Tongue (tissue), 2 donors: ENCODE measurements around the gene RBM25. TPM values are rescaled to one million over a fixed set of nuclear protein-coding genes. Genes with fewer than 3 reads are reported as not detected.
"Not testable (repeated sequence)": the region's sequence is repeated elsewhere in the genome, so short reads cannot be mapped to it uniquely, and the experiment has no call there.

Experiments
- DNase-seq: peaks from one replicate; pipeline ENCODE4 v3.0.0-alpha.2; 2015
- total RNA-seq: library from RNA; depleted of rRNA; stranded (reverse); fragments of >200 nt; gene quantifications from one replicate; pipeline ENCODE4 v1.2.3, GENCODE V29; 2014

Gene RBM25
- 56.6 TPM for total RNA-seq

DNA sequence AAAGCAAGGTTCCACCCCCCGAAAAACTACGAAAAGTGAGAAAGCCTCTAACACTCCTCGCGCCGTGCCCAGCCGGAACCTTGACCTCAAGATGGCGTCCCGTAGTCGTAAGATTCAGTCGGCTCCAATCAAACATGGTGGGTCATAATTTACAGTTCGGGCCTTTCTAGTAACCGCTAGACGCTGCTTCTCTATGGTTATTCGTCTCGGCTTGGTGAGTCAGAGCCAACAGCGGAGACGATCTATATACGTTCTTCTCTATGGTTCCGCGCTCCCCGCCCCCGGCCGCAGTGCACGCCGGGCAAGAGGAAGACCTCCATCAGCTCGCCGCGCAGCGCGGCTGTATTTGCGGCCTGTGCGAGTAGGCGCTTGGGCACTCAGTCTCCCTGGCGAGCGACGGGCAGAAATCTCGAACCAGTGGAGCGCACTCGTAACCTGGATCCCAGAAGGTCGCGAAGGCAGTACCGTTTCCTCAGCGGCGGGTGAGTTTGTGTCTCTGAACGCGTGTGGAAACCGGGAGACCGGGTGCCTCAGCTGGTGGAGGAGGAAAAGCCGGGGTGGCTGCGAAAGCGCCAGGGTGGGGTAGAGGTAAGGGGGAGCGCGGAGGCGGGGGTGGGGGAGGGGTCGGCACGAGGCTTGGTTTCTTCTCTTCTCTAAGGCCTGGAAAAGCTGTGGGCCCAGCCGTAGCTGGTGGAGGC is at the start of gene RBM25:
RBM25 (plus strand) TSS at position 311 of the 698 bp plus-strand sequence. CDS start 13,108 bp downstream, outside the sequence.
- peak; percentile 99 for DNase-seq

DNA sequence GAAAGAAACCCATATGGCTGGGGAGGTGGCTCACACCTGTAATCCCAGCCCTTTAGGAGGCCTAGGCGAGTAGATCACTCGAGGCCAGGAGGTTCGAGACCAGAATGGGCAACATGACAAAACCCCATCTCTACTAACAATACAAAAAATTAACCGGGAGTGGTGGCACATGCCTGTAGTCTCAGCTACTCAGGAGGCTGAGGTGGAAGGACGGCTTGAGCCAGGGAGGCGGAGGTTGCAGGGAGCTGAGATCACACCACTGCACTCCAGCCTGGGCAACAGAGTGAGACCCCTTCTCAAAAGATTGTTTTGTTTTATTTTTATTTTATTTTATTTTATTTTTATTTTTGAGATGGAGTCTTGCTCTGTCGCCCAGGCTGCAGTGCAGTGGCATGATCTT is 47.1 kb upstream of the RBM25 start:
- DNase-seq, result not testable (repeated sequence)

DNA sequence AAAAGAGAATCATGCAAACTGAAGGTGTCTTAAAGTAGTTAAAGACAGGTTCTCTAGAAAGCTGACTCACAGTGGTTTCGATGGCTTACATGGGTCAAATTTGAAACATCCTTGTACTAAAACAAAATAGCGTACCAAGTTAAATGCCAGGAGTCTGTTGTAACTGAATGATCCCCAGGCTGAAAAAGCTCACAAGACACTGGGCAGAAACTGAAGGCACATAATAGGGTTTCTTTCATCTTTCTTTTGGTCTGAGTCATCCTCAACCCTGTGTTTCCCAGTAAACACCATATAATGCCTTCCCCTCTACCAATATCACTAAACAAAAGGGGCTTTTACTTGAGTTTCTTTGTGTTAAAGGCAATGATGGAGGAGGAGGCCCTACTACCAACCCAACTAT is 44.2 kb upstream of the RBM25 start:
- DNase-seq, result no peak

DNA sequence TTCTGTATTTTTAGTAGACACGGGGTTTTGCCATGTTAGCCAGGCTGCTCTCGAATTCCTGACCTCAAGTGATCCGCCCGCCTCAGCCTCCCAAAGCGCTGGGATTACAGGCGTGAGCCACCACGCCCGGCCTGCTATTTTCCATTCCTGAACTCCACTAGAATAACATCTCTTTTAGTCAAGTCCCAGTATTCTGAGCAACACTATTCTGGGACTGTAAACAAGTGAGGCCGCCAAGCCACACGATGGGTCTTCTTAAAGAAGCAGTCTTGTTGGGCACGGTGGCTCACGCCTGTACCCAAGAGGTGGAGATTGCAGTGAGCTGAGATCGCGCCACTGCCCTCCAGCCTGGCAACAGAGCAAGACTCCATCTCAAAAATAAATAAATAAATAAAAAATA is 42.8 kb upstream of the RBM25 start:
- DNase-seq, result not testable (repeated sequence)

DNA sequence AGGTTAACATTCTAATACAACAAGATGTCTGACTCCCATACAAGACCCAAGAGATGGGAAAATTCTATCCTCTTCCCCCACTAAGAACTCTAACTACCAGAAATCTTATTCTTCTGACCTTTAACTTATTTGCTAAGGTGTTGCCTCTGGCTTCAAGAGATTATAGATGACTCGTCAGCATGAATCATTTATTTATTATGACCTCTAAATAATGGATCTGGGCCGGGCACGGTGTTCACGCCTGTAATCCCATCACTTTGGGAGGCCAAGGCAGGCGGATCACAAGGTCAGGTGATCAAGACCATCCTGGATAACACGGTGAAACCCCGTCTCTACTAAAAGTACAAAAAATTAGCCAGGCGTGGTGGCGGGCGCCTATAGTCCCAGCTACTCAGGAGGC is 42.3 kb upstream of the RBM25 start:
- not testable (repeated sequence) for DNase-seq

DNA sequence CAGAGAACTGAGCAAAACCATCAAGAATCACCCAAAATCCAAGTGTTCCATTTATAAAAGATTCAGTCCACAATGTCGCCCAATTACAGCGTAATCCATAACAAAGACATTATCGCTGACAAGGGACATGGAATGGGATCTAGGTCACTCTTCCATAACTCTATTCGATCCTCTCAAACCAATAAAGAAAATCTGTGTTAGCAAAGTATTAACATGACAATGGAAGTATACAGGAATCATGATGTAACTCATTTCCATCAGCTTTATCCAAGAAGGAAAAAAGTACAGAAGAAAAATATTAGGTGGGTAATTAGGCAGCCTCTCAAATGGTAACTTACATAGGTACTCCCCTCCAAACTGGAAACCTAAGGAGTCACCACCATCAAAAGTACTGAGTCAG is 36.3 kb upstream of the RBM25 start:
- DNase-seq, result no peak

DNA sequence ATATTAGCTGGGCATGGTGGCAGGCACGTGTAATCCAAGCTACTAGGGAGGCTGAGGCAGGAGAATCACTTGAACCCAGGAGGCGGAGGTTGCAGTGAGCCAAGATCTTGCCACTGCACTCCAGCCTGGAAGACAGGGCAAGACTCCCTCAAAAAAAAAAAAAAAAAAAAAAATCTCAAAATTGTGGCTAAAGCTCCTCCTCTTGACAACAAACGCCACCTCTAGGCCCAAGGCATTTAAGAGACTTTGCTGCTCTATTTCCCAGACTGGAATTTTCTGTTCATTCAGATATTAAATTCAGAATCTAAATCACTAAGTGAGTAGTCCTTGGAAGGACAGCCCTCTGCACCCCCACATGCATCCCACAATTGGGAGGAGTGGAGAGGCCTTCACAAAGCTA is 32.8 kb upstream of the RBM25 start:
- DNase-seq, result no peak

DNA sequence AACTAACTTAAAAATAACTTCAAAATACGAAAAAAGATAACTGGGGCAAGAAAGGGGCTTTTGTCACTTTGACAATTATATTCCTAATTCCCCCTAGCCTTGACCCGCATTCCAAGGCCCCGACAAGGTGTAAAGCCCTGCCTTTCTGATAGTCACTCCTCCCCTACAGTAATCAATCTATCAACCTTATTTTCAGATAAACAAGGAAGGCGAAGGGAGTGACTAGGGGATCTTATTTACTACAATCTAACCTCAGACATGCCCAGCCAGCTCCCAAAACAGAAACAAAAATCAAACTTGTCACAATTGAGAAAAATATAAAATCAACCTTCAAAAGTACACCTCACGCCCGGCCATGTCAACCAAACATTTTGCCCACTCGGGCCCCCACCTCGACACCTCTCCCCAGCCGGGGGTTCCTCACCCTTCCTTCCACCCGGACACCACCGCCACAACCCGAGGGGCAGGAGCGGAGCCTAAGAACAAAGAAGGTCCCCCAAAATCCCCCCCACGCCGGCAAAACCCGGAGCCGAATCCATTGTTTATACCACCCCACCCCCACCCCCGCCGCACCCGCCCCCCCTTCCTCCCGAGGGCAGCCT is 32.0 kb upstream of the RBM25 start:
- peak; percentile 3 for DNase-seq

DNA sequence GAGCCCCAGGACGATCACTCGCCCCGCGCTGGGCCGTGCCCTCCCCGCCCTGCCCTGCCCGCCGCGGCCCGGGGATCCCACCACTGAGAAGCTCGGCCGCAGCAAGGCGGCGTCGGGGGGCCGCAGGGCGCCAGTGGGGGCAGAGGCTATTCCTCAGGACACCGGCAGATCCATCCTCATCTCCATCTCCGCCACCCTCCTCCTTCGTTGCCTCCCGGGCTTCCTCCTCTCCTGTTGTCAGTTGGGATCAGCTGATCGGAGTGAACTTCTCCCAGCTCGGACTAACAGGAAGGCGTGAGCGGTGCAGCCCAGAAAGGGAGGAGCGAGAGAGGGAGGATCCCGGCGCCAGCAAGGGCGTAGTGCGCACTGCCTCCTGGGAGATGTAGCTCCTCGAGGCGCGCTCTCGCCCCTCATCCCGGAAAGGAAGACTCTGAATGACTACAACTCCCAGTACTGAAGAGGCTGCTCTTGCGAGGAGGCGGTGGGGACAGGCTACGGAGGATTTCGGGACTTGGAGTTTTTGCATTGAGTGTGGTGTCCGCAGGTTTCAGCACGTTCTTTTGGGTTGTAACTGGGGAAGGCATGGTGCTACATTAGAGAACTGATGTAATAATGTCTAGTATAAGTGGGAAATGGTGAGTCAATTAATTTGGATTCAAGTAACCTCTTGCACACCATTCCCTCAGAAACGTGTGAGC is 31.3 kb upstream of the RBM25 start, which contains the start of gene ZFYVE1:
ZFYVE1 (minus strand) TSS at position 262 of the 698 bp plus-strand sequence. CDS start 2,598 bp downstream, outside the sequence.
- peak; percentile 99 for DNase-seq

DNA sequence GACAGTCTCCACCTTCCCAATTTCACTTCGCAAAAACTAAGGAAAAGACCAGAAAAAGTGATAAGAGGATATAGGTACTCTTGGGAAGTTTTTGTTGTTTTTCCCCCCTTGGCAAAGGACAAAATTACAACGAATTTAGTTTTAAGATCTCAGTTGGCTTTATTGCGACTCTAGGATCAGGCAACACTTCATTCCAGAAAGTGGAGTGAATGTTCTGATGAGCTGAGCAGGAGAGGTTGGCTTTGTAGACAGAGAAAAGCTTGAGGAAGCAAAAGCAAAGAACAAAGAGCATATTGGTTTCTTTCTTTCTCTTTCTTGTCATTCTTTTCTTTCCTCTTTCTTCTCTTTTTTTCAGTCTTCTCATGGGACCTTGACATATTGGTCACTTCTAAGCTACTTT is 30.8 kb upstream of the RBM25 start:
- DNase-seq, result no peak

DNA sequence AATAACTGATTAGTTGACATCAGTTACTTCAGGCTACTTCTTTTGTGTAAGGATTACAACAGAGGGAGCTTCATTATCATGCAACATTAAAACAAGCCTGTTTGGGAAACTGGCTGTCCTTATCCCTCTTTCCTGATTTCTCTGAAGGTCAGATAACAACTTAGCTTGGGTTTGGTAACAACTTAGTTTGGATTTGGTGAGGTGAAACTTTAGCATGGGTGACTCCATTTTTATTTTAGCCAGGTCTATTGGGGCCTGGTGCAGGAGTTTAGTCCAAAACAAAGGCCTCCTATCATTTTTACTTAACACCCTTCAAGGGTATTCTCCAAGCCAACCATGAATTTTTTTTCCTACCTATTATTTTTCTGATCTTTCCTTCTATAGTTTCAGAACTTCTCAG is 30.4 kb upstream of the RBM25 start:
- DNase-seq, result no peak

DNA sequence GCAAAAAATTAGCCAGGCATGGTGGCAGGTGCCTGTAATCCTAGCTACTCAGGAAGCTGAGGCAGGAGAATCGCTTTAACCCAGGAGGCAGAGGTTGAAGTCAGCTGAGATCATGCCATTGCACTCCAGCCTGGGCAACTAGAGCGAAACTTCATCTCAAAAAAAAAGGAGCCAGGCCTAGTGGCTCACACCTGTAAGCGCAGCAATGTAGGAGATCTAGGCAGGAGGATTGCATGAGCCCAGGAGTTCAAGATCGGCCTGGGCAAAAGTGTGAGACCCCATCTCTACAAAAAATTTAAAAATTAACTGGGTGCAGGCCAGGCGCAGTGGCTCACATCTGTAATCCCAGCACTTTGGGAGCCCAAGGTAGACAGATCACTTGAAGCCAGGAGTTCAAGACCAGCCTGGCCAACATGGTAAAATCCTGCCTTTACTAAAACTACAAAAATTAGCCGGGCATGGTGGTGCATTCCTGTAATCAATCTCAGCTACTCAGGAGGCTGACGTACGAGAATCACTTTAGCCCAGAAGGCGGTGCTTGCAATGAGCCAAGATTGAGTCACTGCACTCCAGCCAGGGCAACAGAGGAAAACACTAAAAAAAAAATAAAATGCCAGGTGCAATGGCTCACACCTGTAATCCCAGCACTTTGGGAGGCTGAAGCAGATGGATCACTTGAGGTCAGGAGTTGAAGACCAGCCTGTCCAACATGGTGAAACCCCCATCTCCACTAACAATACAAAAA is 21.5 kb upstream of the RBM25 start:
- DNase-seq, result not testable (repeated sequence)

DNA sequence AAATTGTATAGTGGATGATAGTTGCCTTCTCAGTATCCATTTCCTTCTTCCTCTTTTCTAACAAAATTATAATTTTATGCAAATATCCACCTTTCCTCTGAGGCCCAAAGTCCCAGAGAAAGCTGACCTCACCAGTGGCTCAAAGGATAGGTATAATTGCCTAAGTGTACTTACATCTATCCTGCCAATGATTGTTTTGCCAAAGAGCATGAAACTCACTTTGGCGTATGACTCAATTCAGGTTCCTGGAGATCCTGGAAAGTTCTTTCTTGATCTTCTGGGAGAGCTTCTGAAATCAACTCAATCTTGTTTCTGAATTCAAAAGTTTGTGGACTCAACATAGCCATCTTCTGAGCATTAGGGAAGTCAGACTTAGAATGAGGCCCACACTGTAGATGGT is 10.5 kb upstream of the RBM25 start:
- DNase-seq, result no peak

DNA sequence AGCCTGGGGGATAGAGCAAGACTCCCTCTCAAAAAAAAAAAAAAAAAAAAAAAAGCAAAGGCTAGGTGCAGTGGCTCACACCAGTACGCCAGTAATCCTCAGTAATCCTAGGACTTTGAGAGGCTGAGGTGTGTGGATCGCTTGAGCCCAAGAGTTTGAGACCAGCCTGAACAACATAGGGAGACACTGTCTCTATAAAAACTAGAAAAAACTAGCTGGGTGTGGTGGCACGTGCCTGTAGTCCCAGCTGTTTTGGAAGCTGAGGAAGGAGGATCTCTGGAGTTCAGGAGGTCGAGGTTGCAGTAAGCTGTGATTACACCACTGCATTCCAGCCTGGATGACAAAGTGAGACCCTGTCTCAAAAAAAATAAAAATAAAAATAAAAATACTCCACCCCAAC is 8.9 kb upstream of the RBM25 start:
- DNase-seq, result no peak

DNA sequence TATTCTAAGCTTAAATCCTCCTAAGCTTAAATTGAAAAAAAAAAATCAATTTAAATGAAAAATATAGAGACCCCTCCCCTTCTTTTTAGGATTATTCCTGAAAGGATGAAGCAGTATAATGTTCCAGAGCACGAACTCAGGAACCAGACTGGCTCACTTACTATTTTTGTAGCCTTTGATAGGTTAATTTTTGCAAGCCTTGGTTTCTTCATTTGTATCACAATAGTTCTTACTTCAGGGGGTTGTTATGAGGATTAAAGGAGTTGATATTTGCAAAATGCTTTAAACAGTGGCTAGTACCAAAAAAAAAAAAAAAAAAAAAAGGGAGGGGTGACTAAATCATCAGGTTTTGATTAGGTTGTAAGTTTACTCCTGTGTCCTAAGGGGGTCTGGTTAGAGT is 3.1 kb upstream of the RBM25 start:
- no peak for DNase-seq

DNA sequence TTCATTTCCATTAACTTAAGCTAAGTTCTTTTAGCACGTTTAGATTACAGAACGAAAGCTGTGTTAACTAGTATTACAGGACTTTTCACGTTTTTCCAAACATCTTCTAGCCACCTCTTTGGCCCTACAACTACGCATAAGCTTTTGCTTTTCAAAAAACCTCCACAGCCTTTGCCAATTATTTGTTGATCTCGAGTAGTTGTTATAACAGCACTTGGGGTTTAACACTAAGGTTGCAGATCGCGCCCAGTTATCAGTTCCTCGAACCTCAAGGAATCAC is 450 bp upstream of the RBM25 start:
- no peak for DNase-seq

DNA sequence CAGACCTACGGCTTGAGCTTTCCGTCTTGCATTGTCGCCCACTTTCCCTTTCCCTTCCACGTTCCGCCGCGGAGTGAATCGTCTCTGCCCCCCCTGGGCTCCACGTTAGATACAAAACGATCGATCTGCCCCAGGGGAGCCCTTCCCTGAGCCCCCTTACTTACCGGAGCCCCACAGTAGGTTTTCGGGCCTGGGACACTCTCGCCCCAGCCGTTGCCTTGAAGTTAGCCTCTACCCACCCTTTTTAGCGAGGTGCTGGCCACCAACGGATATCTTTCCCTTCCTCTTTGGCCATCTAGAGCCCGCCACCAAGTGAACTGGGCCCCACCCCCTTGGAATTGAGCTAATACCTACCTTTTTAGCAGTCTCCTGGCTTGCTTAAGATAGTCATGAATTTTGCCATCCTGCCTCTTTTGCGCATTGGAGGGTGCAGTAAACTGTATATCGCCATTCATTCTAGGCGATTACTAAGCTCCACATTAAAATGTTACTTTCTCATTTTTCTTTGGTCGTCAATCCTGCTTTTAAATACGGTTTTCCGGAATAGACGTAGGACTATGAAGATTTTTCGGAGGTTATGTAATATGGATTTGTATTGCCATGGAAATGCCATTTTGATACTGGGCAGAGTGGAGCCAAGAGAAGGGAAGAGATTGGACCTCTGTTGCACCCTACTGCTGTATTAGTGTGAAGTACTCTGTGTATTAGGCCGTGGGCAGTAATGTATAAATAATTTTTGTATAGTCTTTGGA is 764 bp downstream of the RBM25 start:
- DNase-seq, result peak; percentile 53

DNA sequence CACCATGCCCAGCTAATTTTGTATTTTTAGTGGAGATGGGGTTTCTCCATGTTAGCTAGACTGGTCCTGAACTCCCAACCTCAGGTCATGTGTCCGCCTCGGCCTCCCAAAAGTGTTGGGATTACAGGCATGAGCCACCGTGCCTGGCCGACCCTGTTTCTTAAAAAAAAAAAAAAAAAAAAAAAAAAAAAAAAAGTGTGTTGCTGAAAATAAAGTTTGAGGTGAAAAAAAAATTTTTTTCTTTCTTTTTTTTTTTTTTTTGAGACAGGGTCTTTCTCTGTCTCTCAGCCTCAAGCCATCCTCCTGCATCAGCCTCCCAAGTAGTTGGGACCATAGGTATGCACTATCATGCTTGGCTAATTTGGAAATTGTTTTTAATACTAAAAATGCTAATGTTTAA is 11.3 kb downstream of the RBM25 start:
- DNase-seq, result no peak

DNA sequence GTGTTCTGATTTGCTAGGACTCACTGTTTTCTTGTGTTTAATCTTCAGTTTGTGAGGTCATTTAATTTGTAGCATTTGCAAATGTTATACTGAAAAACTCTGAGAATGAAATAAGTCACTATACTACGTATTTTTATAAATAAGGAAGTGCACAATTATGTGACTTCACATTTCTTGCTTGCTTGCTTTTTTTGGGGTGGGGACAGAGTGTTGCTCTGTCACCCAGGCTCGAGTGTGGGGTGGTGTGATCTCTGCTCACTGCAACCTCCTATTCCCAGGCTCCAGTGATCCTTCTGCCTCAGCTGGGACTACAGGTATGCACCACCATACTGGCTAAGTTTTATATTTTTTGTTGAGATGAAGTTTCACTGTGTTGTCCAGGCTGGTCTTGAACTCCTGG is 32.7 kb downstream of the RBM25 start:
- no peak for DNase-seq

DNA sequence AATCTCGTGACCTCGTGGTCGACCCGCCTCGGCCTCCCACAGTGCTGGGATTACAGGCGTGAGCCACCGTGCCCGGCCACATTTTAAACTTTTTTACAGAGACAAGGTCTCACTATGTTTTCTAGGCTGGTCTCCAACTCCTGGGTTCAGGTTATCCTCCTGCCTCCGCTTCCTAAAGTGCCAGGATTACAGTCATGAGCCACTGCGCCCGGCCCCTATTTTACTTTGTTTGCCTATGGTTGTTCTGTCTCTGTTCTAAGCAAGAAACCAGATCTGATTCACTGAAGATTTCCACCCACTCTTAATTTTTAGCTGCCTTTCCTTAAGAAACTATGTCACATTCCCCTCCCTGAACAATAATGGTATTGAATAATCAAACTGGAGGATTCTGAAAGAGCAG is 39.1 kb downstream of the RBM25 start:
- no peak for DNase-seq

DNA sequence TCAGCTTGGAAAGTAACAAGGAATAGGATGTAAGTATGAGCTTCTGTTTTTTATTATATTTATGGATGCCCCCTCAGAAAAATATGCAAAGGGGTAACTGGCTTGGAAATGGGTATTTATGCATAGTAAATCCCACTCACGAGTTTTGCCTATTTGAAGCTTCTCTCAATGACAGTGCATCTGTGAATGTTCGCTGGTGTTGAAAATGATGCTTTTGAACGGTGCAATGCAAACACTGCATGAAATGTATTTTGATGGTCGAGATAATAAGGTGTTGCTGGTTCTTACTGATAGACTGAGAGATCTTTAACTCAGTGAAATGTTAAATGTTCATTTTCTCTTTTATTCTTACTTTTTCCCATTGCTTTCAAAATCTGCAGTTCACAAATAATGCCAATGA is 42.0 kb downstream of the RBM25 start:
- DNase-seq, result no peak

DNA sequence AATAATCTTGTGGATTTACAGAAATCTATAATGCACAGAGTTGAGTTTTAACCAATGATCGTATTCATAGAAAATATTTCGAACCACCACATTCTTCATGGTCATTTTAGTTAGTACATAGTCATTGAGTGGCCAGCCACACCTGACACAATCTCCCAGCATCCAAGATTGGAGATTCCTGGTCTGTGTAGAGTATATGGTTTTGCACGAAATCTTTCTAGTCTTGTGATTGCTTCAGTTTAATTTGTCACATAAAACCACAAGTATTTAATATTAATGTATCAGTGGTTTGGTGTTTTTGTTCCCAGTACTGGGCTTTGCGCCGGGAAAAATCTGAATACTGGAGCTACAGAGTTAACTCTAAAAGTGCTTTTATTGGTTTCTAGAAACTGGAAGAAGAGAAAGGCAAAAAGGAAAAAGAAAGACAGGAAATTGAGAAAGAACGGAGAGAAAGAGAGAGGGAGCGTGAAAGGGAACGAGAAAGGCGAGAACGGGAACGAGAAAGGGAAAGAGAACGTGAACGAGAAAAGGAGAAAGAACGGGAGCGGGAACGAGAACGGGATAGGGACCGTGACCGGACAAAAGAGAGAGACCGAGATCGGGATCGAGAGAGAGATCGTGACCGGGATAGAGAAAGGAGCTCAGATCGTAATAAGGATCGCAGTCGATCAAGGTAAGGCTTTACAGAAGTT is 44.6 kb downstream of the RBM25 start:
- DNase-seq, result no peak
